ENCODE measurements around the gene YJEFN3. TPM values are rescaled to one million over a fixed set of nuclear protein-coding genes. Genes with fewer than 3 reads are reported as not detected.

Gene YJEFN3
- total RNA-seq, 1 experiment from 2014 or later, result 25.3 TPM

DNA sequence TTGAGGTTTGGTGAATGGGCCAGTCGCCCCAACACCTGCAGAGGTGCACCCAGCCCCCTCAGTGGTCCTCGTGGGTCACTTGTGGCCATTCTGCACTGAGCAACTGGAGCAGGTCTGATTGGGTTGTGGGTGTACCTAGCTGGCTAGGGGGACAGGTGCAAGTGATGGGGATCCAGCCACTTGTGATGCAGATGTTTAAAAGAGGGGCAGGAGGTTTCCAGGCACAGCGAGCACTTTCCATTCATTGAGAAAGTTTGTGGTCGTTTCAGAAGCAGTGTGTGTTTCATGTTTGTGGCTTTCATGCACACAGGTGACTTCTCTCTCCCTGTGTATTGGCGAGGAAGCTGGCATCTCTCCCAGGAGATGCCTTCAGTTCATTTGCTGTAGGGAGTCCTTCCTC is 48.0 kb upstream of the YJEFN3 start:
- Histone ChIP-seq H3K9me3 (ENCODE audit: control insufficient read depth in 1 of 2, insufficient read depth in 1 of 2, low read depth in 1 of 2, low read length in 2 of 2) (no peaks in the 10 kb centered on the region), H3K9ac (ENCODE audit: low read length) (no peak overlapping the region), H3K4me2 (ENCODE audit: low read length) (no peak overlapping the region), H2AFZ (ENCODE audit: low read depth, low read length, poor library complexity, severe bottlenecking) (no peak overlapping the region), H4K20me1 (ENCODE audit: insufficient read depth) (peaks cover 8% of the 10 kb centered on the region; the same call in 1 of the 2 replicates), H3K27ac (ENCODE audit: low read depth, low read length) (no peak overlapping the region), H3K4me1 (ENCODE audit: control insufficient read depth in 1 of 2, insufficient read depth in 2 of 2, low read length in 2 of 2) (peaks cover 0 to 6% of the 10 kb centered on the region in 2 experiments; a peak in 3 of 4 replicates), H3K9me2 (ENCODE audit: insufficient read depth) (no peaks in the 10 kb centered on the region), H3K36me3 (ENCODE audit: control insufficient read depth in 1 of 2, insufficient read depth in 2 of 2, low read length in 2 of 2) (peaks cover 0 to 8% of the 10 kb centered on the region in 2 experiments; a peak in 1 of 4 replicates), H3K79me2 (ENCODE audit: insufficient read depth, low read length) (peaks cover 93% of the 10 kb centered on the region), H3K4me3 (replicated peaks in 1 of 2; ENCODE audit: low read depth in 1 of 2, low read length in 2 of 2) (no peak overlapping the region), H3K27me3 (ENCODE audit: insufficient read depth, low read length) (no peaks in the 10 kb centered on the region)
- no peak for ATAC-seq
- RAD21 ChIA-PET (ENCODE audit: low non-redundant PET in 1 of 2, low total read pairs in 2 of 2, uncharacterized antibody in 2 of 2, unreplicated experiment in 2 of 2), result no interaction called here
- BruUV-seq (replicated peaks), result no TSS peak
- no peak for DNase-seq (ENCODE audit: low read depth, low spot score)
- POLR2A ChIA-PET, result no interaction called here
- TF ChIP-seq SP1 (IDR thresholded peaks at IDR 0.05; ENCODE audit: low read depth) (no peak), ZNF274 (IDR thresholded peaks at IDR 0.05; ENCODE audit: low read depth, low read length) (no peak), SRF (IDR thresholded peaks at IDR 0.05; ENCODE audit: low read depth) (no peak), TCF7L2 (IDR thresholded peaks at IDR 0.05; ENCODE audit: borderline replicate concordance, extremely low read depth, insufficient read depth, insufficient read length) (no peak), CBX3 (IDR thresholded peaks at IDR 0.05; ENCODE audit: low read depth) (no peak), POLR2AphosphoS5 (IDR thresholded peaks at IDR 0.05; ENCODE audit: low read depth, low read length) (no peak), EGR1 (IDR thresholded peaks at IDR 0.05; ENCODE audit: low read depth) (no peak), ZFX (IDR thresholded peaks at IDR 0.05) (no peak), JUND (IDR thresholded peaks at IDR 0.05) (no peak), EZH2phosphoT487 (IDR thresholded peaks at IDR 0.05; ENCODE audit: borderline replicate concordance) (no peak), POLR2A (IDR thresholded peaks at IDR 0.05; ENCODE audit: borderline replicate concordance, extremely low read depth, insufficient read depth, insufficient read length) (no peak), FOSL1 (IDR thresholded peaks at IDR 0.05; ENCODE audit: low read depth) (no peak), CEBPB (IDR thresholded peaks at IDR 0.05; ENCODE audit: low read depth) (no peak)
- TF ChIP-seq, protein P1, sequence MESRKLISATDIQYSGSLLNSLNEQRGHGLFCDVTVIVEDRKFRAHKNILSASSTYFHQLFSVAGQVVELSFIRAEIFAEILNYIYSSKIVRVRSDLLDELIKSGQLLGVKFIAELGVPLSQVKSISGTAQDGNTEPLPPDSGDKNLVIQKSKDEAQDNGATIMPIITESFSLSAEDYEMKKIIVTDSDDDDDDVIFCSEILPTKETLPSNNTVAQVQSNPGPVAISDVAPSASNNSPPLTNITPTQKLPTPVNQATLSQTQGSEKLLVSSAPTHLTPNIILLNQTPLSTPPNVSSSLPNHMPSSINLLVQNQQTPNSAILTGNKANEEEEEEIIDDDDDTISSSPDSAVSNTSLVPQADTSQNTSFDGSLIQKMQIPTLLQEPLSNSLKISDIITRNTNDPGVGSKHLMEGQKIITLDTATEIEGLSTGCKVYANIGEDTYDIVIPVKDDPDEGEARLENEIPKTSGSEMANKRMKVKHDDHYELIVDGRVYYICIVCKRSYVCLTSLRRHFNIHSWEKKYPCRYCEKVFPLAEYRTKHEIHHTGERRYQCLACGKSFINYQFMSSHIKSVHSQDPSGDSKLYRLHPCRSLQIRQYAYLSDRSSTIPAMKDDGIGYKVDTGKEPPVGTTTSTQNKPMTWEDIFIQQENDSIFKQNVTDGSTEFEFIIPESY (IDR thresholded peaks at IDR 0.05; ENCODE audit: extremely low read depth, insufficient replicate concordance, low read length), result no peak
- TF ChIP-seq, protein P2, sequence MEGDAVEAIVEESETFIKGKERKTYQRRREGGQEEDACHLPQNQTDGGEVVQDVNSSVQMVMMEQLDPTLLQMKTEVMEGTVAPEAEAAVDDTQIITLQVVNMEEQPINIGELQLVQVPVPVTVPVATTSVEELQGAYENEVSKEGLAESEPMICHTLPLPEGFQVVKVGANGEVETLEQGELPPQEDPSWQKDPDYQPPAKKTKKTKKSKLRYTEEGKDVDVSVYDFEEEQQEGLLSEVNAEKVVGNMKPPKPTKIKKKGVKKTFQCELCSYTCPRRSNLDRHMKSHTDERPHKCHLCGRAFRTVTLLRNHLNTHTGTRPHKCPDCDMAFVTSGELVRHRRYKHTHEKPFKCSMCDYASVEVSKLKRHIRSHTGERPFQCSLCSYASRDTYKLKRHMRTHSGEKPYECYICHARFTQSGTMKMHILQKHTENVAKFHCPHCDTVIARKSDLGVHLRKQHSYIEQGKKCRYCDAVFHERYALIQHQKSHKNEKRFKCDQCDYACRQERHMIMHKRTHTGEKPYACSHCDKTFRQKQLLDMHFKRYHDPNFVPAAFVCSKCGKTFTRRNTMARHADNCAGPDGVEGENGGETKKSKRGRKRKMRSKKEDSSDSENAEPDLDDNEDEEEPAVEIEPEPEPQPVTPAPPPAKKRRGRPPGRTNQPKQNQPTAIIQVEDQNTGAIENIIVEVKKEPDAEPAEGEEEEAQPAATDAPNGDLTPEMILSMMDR (IDR thresholded peaks at IDR 0.05 in 2 of 3, conservative IDR thresholded peaks at IDR 0.05 in 1 of 3; ENCODE audit: borderline replicate concordance in 1 of 3, insufficient read depth in 1 of 3, low read depth in 2 of 3, low read length in 2 of 3), result no peak
- TF ChIP-seq, protein P3, sequence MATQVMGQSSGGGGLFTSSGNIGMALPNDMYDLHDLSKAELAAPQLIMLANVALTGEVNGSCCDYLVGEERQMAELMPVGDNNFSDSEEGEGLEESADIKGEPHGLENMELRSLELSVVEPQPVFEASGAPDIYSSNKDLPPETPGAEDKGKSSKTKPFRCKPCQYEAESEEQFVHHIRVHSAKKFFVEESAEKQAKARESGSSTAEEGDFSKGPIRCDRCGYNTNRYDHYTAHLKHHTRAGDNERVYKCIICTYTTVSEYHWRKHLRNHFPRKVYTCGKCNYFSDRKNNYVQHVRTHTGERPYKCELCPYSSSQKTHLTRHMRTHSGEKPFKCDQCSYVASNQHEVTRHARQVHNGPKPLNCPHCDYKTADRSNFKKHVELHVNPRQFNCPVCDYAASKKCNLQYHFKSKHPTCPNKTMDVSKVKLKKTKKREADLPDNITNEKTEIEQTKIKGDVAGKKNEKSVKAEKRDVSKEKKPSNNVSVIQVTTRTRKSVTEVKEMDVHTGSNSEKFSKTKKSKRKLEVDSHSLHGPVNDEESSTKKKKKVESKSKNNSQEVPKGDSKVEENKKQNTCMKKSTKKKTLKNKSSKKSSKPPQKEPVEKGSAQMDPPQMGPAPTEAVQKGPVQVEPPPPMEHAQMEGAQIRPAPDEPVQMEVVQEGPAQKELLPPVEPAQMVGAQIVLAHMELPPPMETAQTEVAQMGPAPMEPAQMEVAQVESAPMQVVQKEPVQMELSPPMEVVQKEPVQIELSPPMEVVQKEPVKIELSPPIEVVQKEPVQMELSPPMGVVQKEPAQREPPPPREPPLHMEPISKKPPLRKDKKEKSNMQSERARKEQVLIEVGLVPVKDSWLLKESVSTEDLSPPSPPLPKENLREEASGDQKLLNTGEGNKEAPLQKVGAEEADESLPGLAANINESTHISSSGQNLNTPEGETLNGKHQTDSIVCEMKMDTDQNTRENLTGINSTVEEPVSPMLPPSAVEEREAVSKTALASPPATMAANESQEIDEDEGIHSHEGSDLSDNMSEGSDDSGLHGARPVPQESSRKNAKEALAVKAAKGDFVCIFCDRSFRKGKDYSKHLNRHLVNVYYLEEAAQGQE (IDR thresholded peaks at IDR 0.05; ENCODE audit: low read depth), result no peak
- CTCF ChIA-PET, result interaction anchor here (2.8 kb wide), 1 partner anchor 10 kb away, joined by 8 read pairs; no protein-coding TSS in a partner anchor
- intact Hi-C loops (cut with micrococcal nuclease), result no loop called here
